Measurements from ENCODE around the gene BDKRB1.

BDKRB1 gene

GRCh38 chr14:96237641-96238040 is 18.4 kb upstream of the BDKRB1 start:
- no peak for TF ChIP-seq ZBTB7A (IDR thresholded peaks at IDR 0.05; ENCODE audit: low read depth)
- TF ChIP-seq MAX (IDR thresholded peaks at IDR 0.05), result no peak
- no peak for TF ChIP-seq CEBPB (IDR thresholded peaks at IDR 0.05)

- no peak for TF ChIP-seq NFIC (IDR thresholded peaks at IDR 0.05)
- no peak for TF ChIP-seq YY1 (IDR thresholded peaks at IDR 0.05; ENCODE audit: low read depth)
- TF ChIP-seq MAX (IDR thresholded peaks at IDR 0.05), result no peak
- TF ChIP-seq REST (IDR thresholded peaks at IDR 0.05; ENCODE audit: low read depth), result no peak
These were observed 17.2 kb upstream of the BDKRB1 start for GRCh38 chr14:96238676-96239265.

- TF ChIP-seq RAD21 (IDR thresholded peaks at IDR 0.05; ENCODE audit: low read depth), result no peak
- no peak for TF ChIP-seq MAX (IDR thresholded peaks at IDR 0.05)
- no peak for TF ChIP-seq EGR1 (IDR thresholded peaks at IDR 0.05)
- TF ChIP-seq EP300 (IDR thresholded peaks at IDR 0.05; ENCODE audit: borderline replicate concordance), result no peak
- no peak for TF ChIP-seq YY1 (IDR thresholded peaks at IDR 0.05; ENCODE audit: low read depth)
- no peak for TF ChIP-seq USF1 (IDR thresholded peaks at IDR 0.05)
- TF ChIP-seq NFIC (IDR thresholded peaks at IDR 0.05), result no peak
- no peak for TF ChIP-seq REST (IDR thresholded peaks at IDR 0.05; ENCODE audit: low read depth)
- TF ChIP-seq CREB1 (IDR thresholded peaks at IDR 0.05; ENCODE audit: low read depth), result no peak
- no peak for TF ChIP-seq ZBTB7A (IDR thresholded peaks at IDR 0.05; ENCODE audit: low read depth)
- no peak for TF ChIP-seq TEAD4 (IDR thresholded peaks at IDR 0.05)
- no peak for TF ChIP-seq CEBPB (IDR thresholded peaks at IDR 0.05)
- TF ChIP-seq TCF12 (IDR thresholded peaks at IDR 0.05; ENCODE audit: low read depth), result no peak
- TF ChIP-seq TAF1 (IDR thresholded peaks at IDR 0.05; ENCODE audit: low read depth), result no peak
- no peak for TF ChIP-seq FOXM1 (IDR thresholded peaks at IDR 0.05; ENCODE audit: borderline replicate concordance, low read depth)
These were observed 16.3 kb upstream of the BDKRB1 start for GRCh38 chr14:96239711-96240141.

- TF ChIP-seq TCF12 (IDR thresholded peaks at IDR 0.05; ENCODE audit: low read depth) (no peak), USF1 (IDR thresholded peaks at IDR 0.05) (no peak), CREB1 (IDR thresholded peaks at IDR 0.05; ENCODE audit: low read depth) (no peak), EGR1 (IDR thresholded peaks at IDR 0.05) (no peak), RAD21 (IDR thresholded peaks at IDR 0.05; ENCODE audit: low read depth) (no peak), ZBTB7A (IDR thresholded peaks at IDR 0.05; ENCODE audit: low read depth) (no peak), MAX (IDR thresholded peaks at IDR 0.05) (no peak), NFIC (IDR thresholded peaks at IDR 0.05) (no peak), CEBPB (IDR thresholded peaks at IDR 0.05) (no peak), YY1 (IDR thresholded peaks at IDR 0.05; ENCODE audit: low read depth) (no peak), EP300 (IDR thresholded peaks at IDR 0.05; ENCODE audit: borderline replicate concordance) (no peak), FOXM1 (IDR thresholded peaks at IDR 0.05; ENCODE audit: borderline replicate concordance, low read depth) (no peak), REST (IDR thresholded peaks at IDR 0.05; ENCODE audit: low read depth) (no peak), TAF1 (IDR thresholded peaks at IDR 0.05; ENCODE audit: low read depth) (no peak), TEAD4 (IDR thresholded peaks at IDR 0.05) (no peak)
These were observed 15.4 kb upstream of the BDKRB1 start for GRCh38 chr14:96240641-96241040.
